GM18505 (cell line): ENCODE data around the gene SAFB2.

ENCODE experiments used
- ATAC-seq: cut with Tn5 transposase; IDR thresholded peaks from one replicate; pipeline ENCODE4 v1.9.1; 2021; ENCODE audit not compliant: unreplicated experiment
- POLR2A ChIP-seq: IDR thresholded peaks from 4 replicates; pipeline ENCODE4 v1.6.1; 2011; ENCODE audit warnings: borderline replicate concordance; ENCODE audit not compliant: insufficient read depth, insufficient read length; ENCODE audit errors: extremely low read depth

The SAFB2 gene

GRCh38 chr19:5545984-5546383 lies 76.6 kb downstream of the SAFB2 start:
- no peak for ATAC-seq
- TF ChIP-seq POLR2A = no peak

- TF ChIP-seq POLR2A = no peak
- no peak for ATAC-seq
Measured at GRCh38 chr19:5545051-5545450, 77.5 kb downstream of the SAFB2 start.

GRCh38 chr19:5542665-5543064 lies 79.9 kb downstream of the SAFB2 start:
- ATAC-seq = no peak
- TF ChIP-seq POLR2A = no peak

GRCh38 chr19:5541456-5541855 lies 81.1 kb downstream of the SAFB2 start:
- no peak for ATAC-seq

GRCh38 chr19:5540208-5540607 lies 82.4 kb downstream of the SAFB2 start:
- no peak for ATAC-seq
- TF ChIP-seq POLR2A = no peak

More at GRCh38 chr19:5541456-5541855, 81.1 kb downstream of the SAFB2 start:
- TF ChIP-seq POLR2A = no peak

GRCh38 chr19:5537870-5538269 lies 84.7 kb downstream of the SAFB2 start:
- TF ChIP-seq POLR2A = no peak
- ATAC-seq = no peak
